IPS-15b (cell line): ENCODE data around the gene ABCB10.

Experiments used
- H3K27me3 ChIP-seq: one replicate; pipeline ENCODE4 v1.6.1; 2013; ENCODE audit warnings: low read length; ENCODE audit not compliant: control insufficient read depth, insufficient read depth
- H3K36me3 ChIP-seq: one replicate; pipeline ENCODE4 v1.6.1; 2013; ENCODE audit warnings: low read length; ENCODE audit not compliant: control insufficient read depth, insufficient read depth
- H3K4me1 ChIP-seq: one replicate; pipeline ENCODE4 v1.6.1; 2013; ENCODE audit warnings: mild to moderate bottlenecking, low read length; ENCODE audit not compliant: control insufficient read depth, insufficient read depth
- H3K4me3 ChIP-seq: one replicate; pipeline ENCODE4 v1.5.1; 2013; ENCODE audit warnings: low read depth, low read length
- H3K9ac ChIP-seq: one replicate; pipeline ENCODE4 v1.6.1; 2013; ENCODE audit warnings: low read depth, mild to moderate bottlenecking, low read length
- H3K9me3 ChIP-seq: one replicate; pipeline ENCODE4 v1.6.1; 2013; ENCODE audit warnings: mild to moderate bottlenecking, low read length; ENCODE audit not compliant: control insufficient read depth, insufficient read depth

Gene ABCB10

DNA sequence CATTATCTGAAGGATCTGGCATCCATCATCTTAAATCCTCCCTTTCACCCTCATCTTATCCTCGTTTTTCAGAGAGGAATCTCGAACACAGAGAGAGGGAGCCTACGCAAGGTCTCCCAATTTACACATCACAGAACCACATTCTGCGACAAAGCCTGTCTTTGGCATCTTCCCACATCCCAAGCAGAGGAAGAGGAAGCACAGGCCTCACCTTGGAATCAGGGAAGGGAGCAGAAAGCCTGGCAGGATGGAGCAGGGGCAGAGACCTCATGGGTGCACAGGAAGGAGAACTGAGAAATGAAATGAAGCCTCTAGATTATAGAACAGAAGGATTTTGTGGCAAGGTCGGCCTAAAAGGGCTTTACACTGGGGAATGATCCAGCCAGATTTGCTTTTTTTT lies 5.8 kb downstream of the ABCB10 start:
- H3K27me3 ChIP-seq = no peaks in the 10 kb centered on the region
- H3K36me3 ChIP-seq = no peaks in the 10 kb centered on the region
- no peak overlapping the region for H3K4me3 ChIP-seq
- no peaks in the 10 kb centered on the region for H3K4me1 ChIP-seq
- no peak overlapping the region for H3K9ac ChIP-seq
- H3K9me3 ChIP-seq = no peaks in the 10 kb centered on the region

DNA sequence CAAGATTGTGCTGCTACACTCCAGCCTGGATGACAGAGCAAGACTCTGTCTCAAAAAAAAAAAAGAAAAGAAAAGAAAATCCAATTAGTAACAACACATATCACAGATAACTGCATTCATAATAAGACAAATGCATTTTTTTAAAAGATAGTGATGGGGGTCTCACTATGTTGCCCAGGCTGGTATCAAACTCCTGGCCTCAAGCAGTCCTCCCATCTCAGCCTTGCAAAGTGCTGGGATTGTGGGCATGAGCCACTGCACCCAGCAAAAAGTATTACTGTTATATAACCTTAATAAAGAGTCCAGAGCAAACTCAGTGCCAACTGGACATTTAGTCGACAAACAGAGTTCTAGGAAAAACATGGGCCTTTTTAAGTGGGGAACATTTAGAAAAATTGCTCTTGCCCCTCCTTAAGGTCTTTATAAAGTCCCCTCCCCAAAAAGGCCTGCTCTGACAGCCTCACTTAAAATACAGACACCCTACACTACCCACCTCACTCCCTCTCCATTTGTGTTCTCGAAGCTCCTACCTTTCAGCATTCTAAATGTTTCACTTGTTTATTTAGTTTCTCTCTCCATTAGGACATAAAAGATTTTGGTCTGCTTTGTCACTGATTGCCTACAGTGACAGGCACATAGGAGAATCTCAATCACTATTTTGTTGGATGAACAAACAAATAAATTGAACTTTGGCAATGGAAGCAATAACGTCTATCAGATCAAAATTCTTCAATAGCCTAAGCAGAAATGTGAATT lies 7.5 kb downstream of the ABCB10 start:
- no peaks in the 10 kb centered on the region for H3K27me3 ChIP-seq
- no peak overlapping the region for H3K4me3 ChIP-seq
- H3K4me1 ChIP-seq = no peaks in the 10 kb centered on the region
- H3K36me3 ChIP-seq = peaks cover 3% of the 10 kb centered on the region
- H3K9me3 ChIP-seq = no peaks in the 10 kb centered on the region
- no peak overlapping the region for H3K9ac ChIP-seq

DNA sequence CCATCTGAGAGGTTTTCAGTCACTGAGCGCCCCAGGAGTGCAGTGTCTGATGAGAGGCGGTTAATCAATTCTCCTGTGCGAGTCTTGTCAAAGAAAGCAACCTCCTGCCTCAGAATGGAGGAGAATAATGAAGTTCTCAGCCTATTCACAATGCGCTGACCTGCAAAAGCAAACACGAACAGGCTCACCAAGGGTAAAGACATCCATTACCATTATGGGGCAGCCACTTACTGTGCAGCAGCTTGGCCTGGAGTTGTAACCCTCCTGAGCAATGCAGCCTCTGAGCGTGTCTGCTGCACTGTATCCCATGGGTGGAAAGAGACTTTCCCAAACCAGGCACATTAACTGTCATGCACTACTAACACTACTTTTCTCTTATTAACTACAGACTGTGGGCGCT lies 11.0 kb downstream of the ABCB10 start:
- H3K9ac ChIP-seq = no peak overlapping the region
- no peaks in the 10 kb centered on the region for H3K27me3 ChIP-seq

GRCh38 chr1:229544587-229544986 lies 13.9 kb downstream of the ABCB10 start:
- Histone ChIP-seq H3K27me3 (no peaks in the 10 kb centered on the region), H3K36me3 (peaks cover 3% of the 10 kb centered on the region), H3K4me3 (no peak overlapping the region), H3K9me3 (no peaks in the 10 kb centered on the region), H3K4me1 (no peaks in the 10 kb centered on the region), H3K9ac (no peak overlapping the region)

More for the DNA sequence above, 11.0 kb downstream of the ABCB10 start:
- no peaks in the 10 kb centered on the region for H3K4me1 ChIP-seq
- peaks cover 3% of the 10 kb centered on the region for H3K36me3 ChIP-seq
- H3K9me3 ChIP-seq = no peaks in the 10 kb centered on the region
- H3K4me3 ChIP-seq = no peak overlapping the region

DNA sequence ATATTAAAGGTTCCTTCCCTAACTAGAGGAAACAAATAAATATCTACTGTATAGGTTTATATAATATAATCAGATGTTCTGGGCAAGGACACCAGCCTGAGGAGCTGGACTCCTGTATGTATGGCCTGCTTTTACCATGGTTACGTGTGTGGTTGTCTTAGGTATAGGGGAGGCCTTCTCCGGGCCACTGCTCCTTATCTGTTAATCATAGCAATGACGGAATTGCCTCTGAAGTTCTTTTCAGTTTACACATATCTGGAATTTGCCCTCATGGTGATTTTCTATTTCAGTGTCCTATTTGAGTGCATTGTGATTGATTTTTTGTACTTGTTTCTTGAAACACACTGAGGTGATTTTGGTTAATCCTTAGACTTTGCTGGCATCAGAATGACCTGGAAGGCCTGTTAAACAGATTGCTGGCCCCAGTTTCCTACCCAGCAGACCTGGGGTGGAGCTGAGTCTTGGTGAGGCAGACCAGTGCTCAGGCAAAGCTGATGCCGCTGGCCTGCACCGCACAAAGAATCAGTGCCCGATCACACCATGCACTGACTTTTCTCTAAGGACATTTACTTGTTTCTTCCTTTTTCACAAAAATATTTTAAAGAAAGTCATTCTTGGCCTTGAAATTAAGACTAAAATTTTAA lies 18.5 kb downstream of the ABCB10 start:
- Histone ChIP-seq H3K4me3 (no peak overlapping the region), H3K4me1 (no peaks in the 10 kb centered on the region), H3K27me3 (no peaks in the 10 kb centered on the region), H3K9me3 (no peaks in the 10 kb centered on the region), H3K36me3 (peaks cover 5% of the 10 kb centered on the region), H3K9ac (no peak overlapping the region)

GRCh38 chr1:229538945-229539344 lies 19.6 kb downstream of the ABCB10 start:
- Histone ChIP-seq H3K4me1 (no peaks in the 10 kb centered on the region), H3K4me3 (no peak overlapping the region), H3K9me3 (no peaks in the 10 kb centered on the region), H3K9ac (no peak overlapping the region), H3K36me3 (peaks cover 5% of the 10 kb centered on the region), H3K27me3 (no peaks in the 10 kb centered on the region)

DNA sequence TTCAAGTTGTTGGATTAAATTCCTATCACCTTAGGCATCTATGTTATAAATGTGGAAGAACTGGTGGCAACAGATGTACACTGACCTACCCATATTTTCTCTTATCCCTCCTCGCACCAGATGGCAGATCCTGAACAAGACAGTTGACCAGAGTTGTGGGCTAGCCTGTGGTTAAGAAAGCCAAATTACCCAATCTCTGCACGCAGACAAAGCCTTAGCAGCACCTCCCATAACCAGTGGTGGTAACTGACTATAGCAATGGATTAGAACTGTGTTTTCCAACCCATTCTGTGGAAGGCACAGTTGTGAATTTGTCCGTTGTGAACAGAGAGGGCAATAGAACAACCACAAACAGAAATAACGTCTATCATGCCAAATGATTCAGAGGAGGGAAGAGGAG lies 20.6 kb downstream of the ABCB10 start:
- Histone ChIP-seq H3K9ac (no peak overlapping the region), H3K36me3 (peaks cover 5% of the 10 kb centered on the region), H3K27me3 (no peaks in the 10 kb centered on the region), H3K4me1 (no peaks in the 10 kb centered on the region), H3K9me3 (no peaks in the 10 kb centered on the region), H3K4me3 (no peak overlapping the region)

DNA sequence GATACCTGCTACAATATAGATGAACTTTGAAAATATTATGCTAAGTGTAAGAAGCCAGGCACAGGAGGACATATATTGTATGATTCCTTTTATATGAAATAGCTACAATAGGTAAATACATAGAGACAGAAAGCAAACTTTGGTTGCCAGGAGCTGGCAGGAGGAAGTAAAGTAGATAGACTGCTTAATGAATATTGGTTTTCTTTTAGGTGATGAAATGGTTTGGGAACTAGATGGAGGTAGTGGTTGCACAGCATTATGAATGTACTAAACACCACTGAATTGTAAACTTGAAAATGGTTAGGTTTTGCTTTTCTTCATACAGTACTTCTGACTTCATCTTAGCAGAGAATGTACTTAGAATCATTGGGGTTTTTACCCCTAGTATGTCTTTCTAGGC lies 21.5 kb downstream of the ABCB10 start:
- no peak overlapping the region for H3K4me3 ChIP-seq
- H3K36me3 ChIP-seq = peaks cover 5% of the 10 kb centered on the region
- no peaks in the 10 kb centered on the region for H3K27me3 ChIP-seq
- no peaks in the 10 kb centered on the region for H3K9me3 ChIP-seq
- H3K4me1 ChIP-seq = no peaks in the 10 kb centered on the region
- H3K9ac ChIP-seq = no peak overlapping the region

DNA sequence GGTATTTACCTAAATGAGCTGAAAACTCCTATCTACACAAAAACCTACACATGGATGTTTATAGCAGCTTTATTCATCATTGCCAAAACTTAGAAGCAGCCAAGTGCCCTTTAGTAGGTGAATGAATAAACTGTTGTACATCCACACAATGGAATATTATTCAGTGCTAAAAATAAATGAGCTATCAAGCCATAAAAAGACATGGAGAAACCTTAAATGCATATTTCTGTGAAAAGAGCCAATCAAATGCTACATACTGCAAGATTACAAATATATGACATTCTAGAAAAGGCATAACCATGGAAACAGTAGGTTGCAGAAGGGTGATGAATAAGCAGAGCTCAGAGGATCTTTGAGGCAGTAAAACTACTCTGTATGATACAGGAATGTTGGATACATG lies 23.3 kb downstream of the ABCB10 start:
- Histone ChIP-seq H3K9ac (no peak overlapping the region), H3K4me3 (no peak overlapping the region), H3K27me3 (no peaks in the 10 kb centered on the region), H3K4me1 (no peaks in the 10 kb centered on the region), H3K36me3 (peaks cover 5% of the 10 kb centered on the region), H3K9me3 (no peaks in the 10 kb centered on the region)

GRCh38 chr1:229531326-229531725 lies 27.2 kb downstream of the ABCB10 start:
- Histone ChIP-seq H3K9ac (no peak overlapping the region), H3K9me3 (no peaks in the 10 kb centered on the region), H3K4me3 (no peak overlapping the region), H3K4me1 (no peaks in the 10 kb centered on the region), H3K36me3 (peaks cover 2% of the 10 kb centered on the region), H3K27me3 (no peaks in the 10 kb centered on the region)

DNA sequence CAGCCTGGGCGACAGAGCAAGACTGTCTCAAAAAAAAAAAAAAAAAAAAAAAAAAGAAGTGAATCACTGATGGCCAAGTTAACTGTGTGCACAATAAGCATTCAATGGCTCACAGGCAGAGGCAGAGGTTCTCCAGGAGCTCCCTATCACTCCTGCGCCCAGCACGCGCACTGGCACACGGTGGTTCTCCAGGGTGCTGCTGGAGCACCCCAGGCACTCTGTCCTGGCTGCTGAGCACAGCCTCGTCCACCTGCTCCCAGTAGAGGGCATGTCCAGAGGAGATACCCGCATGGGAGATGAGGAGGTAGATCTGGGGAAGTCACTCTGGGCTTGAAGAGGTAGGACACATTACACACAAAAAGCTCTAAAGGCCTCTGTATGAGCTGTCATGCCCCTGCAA lies 28.9 kb downstream of the ABCB10 start:
- peaks cover 2% of the 10 kb centered on the region for H3K36me3 ChIP-seq
- H3K4me3 ChIP-seq = no peak overlapping the region
- no peak overlapping the region for H3K9ac ChIP-seq
- H3K4me1 ChIP-seq = no peaks in the 10 kb centered on the region
- H3K27me3 ChIP-seq = no peaks in the 10 kb centered on the region
- H3K9me3 ChIP-seq = no peaks in the 10 kb centered on the region

GRCh38 chr1:229526695-229527094 lies 31.8 kb downstream of the ABCB10 start:
- Histone ChIP-seq H3K4me1 (no peaks in the 10 kb centered on the region), H3K9ac (no peak overlapping the region), H3K9me3 (no peaks in the 10 kb centered on the region), H3K36me3 (peaks cover 2% of the 10 kb centered on the region), H3K27me3 (no peaks in the 10 kb centered on the region), H3K4me3 (no peak overlapping the region)
